ENCODE data around the gene OCEL1.

The OCEL1 gene

DNA sequence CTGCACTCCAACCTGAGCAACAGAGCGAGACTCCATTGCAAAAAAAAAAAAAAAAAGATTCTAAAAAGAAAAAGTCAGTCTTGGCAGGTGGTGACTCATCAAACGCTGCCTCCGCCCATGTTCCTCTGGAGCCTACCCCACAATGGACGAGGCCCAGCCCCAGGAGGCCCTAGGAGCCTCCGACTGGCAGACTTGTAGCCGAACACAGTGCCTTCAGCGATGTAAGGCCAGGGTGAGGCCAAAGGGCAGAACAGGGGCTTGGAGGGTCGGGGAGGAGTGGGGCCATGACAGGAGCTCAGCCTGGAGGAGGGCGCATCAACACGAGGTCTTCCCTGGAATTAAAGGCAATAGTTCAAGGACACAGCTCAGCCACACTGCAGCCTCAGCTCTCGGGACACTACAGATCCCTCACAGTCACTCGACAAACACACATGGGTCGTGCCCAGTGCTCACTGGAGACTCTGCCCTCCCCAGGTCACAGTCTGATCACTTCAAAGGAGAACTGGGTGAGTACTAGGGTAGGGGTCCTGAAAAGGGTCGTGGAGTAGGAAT, 5.7 kb upstream of the OCEL1 start:
- peaks cover 6% of the 10 kb centered on the region; the same call in 1 of the 2 replicates for H3K36me3 ChIP-seq (ENCODE audit: low read depth)
- no peaks in the 10 kb centered on the region for H3K9me3 ChIP-seq (ENCODE audit: severe bottlenecking)
- no peak overlapping the region for H3K4me3 ChIP-seq (ENCODE audit: severe bottlenecking)
- DNase-seq (ENCODE audit: low spot score) (no peak), ATAC-seq (ENCODE audit: low read depth) (peak; percentile 63)
- peaks cover 4% of the 10 kb centered on the region for H3K4me1 ChIP-seq (ENCODE audit: insufficient read depth, poor library complexity, severe bottlenecking)
- H3K27me3 ChIP-seq (ENCODE audit: insufficient read depth, poor library complexity, severe bottlenecking): no peaks in the 10 kb centered on the region
- H3K27ac ChIP-seq (ENCODE audit: poor library complexity, severe bottlenecking): peak overlapping the region; percentile 20
- no peak for TF ChIP-seq CTCF (IDR thresholded peaks at IDR 0.05; ENCODE audit: poor library complexity, severe bottlenecking)

- Histone ChIP-seq H3K27ac (ENCODE audit: poor library complexity, severe bottlenecking) (no peak overlapping the region), H3K9me3 (ENCODE audit: severe bottlenecking) (no peaks in the 10 kb centered on the region), H3K36me3 (ENCODE audit: low read depth) (no peaks in the 10 kb centered on the region), H3K27me3 (ENCODE audit: insufficient read depth, poor library complexity, severe bottlenecking) (no peaks in the 10 kb centered on the region), H3K4me3 (ENCODE audit: severe bottlenecking) (no peak overlapping the region), H3K4me1 (ENCODE audit: insufficient read depth, poor library complexity, severe bottlenecking) (peaks cover 4% of the 10 kb centered on the region)
- TF ChIP-seq CTCF (IDR thresholded peaks at IDR 0.05; ENCODE audit: poor library complexity, severe bottlenecking): no peak
- no peak for DNase-seq (ENCODE audit: low spot score)
- ATAC-seq (ENCODE audit: low read depth): no peak
These were observed 973 bp upstream of the OCEL1 start for GRCh38 chr19:17225053-17225452.

GRCh38 chr19:17227798-17228367, 1.9 kb downstream of the OCEL1 start:
- ATAC-seq (ENCODE audit: low read depth): no peak
- no peaks in the 10 kb centered on the region for H3K27me3 ChIP-seq (ENCODE audit: insufficient read depth, poor library complexity, severe bottlenecking)
- no peaks in the 10 kb centered on the region for H3K4me1 ChIP-seq (ENCODE audit: insufficient read depth, poor library complexity, severe bottlenecking)
- H3K4me3 ChIP-seq (ENCODE audit: severe bottlenecking): no peak overlapping the region
- H3K27ac ChIP-seq (ENCODE audit: poor library complexity, severe bottlenecking): no peak overlapping the region
- TF ChIP-seq CTCF (IDR thresholded peaks at IDR 0.05; ENCODE audit: poor library complexity, severe bottlenecking): no peak
- DNase-seq (ENCODE audit: low spot score): no peak
- peaks cover 22% of the 10 kb centered on the region for H3K36me3 ChIP-seq (ENCODE audit: low read depth)
- no peaks in the 10 kb centered on the region for H3K9me3 ChIP-seq (ENCODE audit: severe bottlenecking)

DNA sequence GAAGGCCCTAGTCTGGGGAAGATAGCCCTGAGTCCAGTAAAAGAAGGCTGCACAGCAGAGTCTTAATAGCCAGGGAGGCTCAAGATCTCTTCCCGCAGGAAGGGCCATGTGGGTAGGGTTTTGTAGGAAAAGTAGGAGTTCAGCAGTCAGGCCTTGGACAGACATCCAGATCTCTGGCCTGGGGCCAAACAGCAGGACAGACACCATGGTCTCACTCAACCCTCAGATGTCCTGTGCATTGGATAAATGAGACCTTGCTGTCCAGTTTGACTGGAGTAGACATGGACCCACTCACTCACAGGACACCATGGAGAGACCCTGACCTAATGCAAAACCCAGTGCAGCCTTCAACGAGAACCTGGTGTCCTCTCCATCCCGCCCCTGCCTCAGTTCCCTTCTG, 3.9 kb downstream of the OCEL1 start:
- no peak for ATAC-seq (ENCODE audit: low read depth)
- Histone ChIP-seq H3K4me1 (ENCODE audit: insufficient read depth, poor library complexity, severe bottlenecking) (peaks cover 4% of the 10 kb centered on the region), H3K9me3 (ENCODE audit: severe bottlenecking) (no peaks in the 10 kb centered on the region), H3K27ac (ENCODE audit: poor library complexity, severe bottlenecking) (no peak overlapping the region), H3K27me3 (ENCODE audit: insufficient read depth, poor library complexity, severe bottlenecking) (no peaks in the 10 kb centered on the region), H3K4me3 (ENCODE audit: severe bottlenecking) (no peak overlapping the region), H3K36me3 (ENCODE audit: low read depth) (peaks cover 41% of the 10 kb centered on the region)
- no peak for TF ChIP-seq CTCF (IDR thresholded peaks at IDR 0.05; ENCODE audit: poor library complexity, severe bottlenecking)
- DNase-seq (ENCODE audit: low spot score): no peak

- DNase-seq (ENCODE audit: low spot score): no peak
- no peak for TF ChIP-seq CTCF (IDR thresholded peaks at IDR 0.05; ENCODE audit: poor library complexity, severe bottlenecking)
- ATAC-seq (ENCODE audit: low read depth): no peak
- peaks cover 43% of the 10 kb centered on the region for H3K36me3 ChIP-seq (ENCODE audit: low read depth)
- peaks cover 8% of the 10 kb centered on the region for H3K4me1 ChIP-seq (ENCODE audit: insufficient read depth, poor library complexity, severe bottlenecking)
- H3K9me3 ChIP-seq (ENCODE audit: severe bottlenecking): no peaks in the 10 kb centered on the region
- no peaks in the 10 kb centered on the region for H3K27me3 ChIP-seq (ENCODE audit: insufficient read depth, poor library complexity, severe bottlenecking)
- no peak overlapping the region for H3K27ac ChIP-seq (ENCODE audit: poor library complexity, severe bottlenecking)
- H3K4me3 ChIP-seq (ENCODE audit: severe bottlenecking): no peak overlapping the region
These were observed 6.2 kb downstream of the OCEL1 start for GRCh38 chr19:17232258-17232657.
